Testis (tissue), 3 donors: ENCODE results near the gene STRIP1. TPM values are rescaled to one million over a fixed set of nuclear protein-coding genes. Genes with fewer than 3 reads are reported as not detected.

Experiments
- DNase-seq: peaks from one replicate; pipeline ENCODE4 v3.0.0-alpha.2; 2019
- H3K27ac ChIP-seq, 2 donors: fragments of 200-600 bp; sonication (generic); one replicate each; pipeline ENCODE4 v1.5.1; 2019
- H3K27me3 ChIP-seq: fragments of 200-600 bp; sonication (generic); one replicate; pipeline ENCODE4 v1.5.1; 2019
- H3K36me3 ChIP-seq: fragments of 200-600 bp; sonication (generic); one replicate; pipeline ENCODE4 v1.5.1; 2017; ENCODE audit warnings: low read depth; ENCODE audit errors: missing control alignments
- H3K4me1 ChIP-seq: fragments of 200-600 bp; sonication (generic); one replicate; pipeline ENCODE4 v1.5.1; 2019
- H3K4me3 ChIP-seq, 2 donors: fragments of 200-600 bp; sonication (generic); one replicate each; pipeline ENCODE4 v1.5.1; 2017 to 2019
- H3K9me3 ChIP-seq: fragments of 200-600 bp; sonication (generic); one replicate; pipeline ENCODE4 v1.5.1; 2017
- CTCF ChIP-seq, 3 experiments: fragments of 450-650 bp in 2 of 3; fragments of 200-600 bp in 1 of 3; sonication (generic) in 1 of 3; IDR thresholded peaks; one replicate each; pipeline ENCODE4 v1.5.1; 2016 to 2019; ENCODE audit warnings: antibody characterized with exemption in 3 of 3, mild to moderate bottlenecking in 2 of 3, moderate library complexity in 1 of 3
- POLR2A ChIP-seq: fragments of 450-650 bp; IDR thresholded peaks from one replicate; pipeline ENCODE4 v1.6.1; 2017; ENCODE audit warnings: antibody characterized with exemption, mild to moderate bottlenecking, moderate library complexity
- WGBS, 2 donors: methylation state at CpG; one replicate each; pipeline ENCODE4 v1.1.5; 2018; 5-methylcytosine and 5-hydroxymethylcytosine counted together
- intact Hi-C: fragments of 100-400 bp; cut with DNase I; formaldehyde crosslinking; loops from one replicate; pipeline ENCODE4 v1.15.1; 2023; ENCODE audit warnings: low total_unique reads
- polyA plus RNA-seq: library from polyadenylated mRNA; stranded (reverse); fragments of 350-450 nt; fragmentation: Illumina TruSeq; extraction: RNeasy Lipid Tissue Mini Kit (QIAGEN cat#74804); gene quantifications from one replicate; pipeline ENCODE4 v1.2.3, GENCODE V29; 2014; ENCODE audit warnings: low read depth, low replicate concordance; ENCODE audit not compliant: insufficient read depth
- total RNA-seq, 2 donors: library from RNA; depleted of rRNA; stranded (reverse); fragments of >200 nt; gene quantifications; one replicate each; pipeline ENCODE4 v1.2.3, GENCODE V29; 2016

Gene STRIP1
- total and polyA plus RNA-seq, 3 donors from 2014 or later: 49.9 to 103 (median 85.8) TPM

- H3K27me3 ChIP-seq: no peaks in the 10 kb centered on the region
- no peaks in the 10 kb centered on the region for H3K9me3 ChIP-seq
- H3K36me3 ChIP-seq: no peaks in the 10 kb centered on the region
- no peak overlapping the region for H3K4me3 ChIP-seq
- intact Hi-C loops: no loop called here
- TF ChIP-seq POLR2A (no peak), CTCF (IDR thresholded peaks at IDR 0.05) (no peak)
- WGBS, 2 donors: 91 to 97% methylated on average over 7 of the region's 7 CpGs
- H3K27ac ChIP-seq: no peak overlapping the region
- DNase-seq: no peak
- H3K4me1 ChIP-seq: peaks cover 11% of the 10 kb centered on the region
Observed at GRCh38 chr1:110060662-110061060, 26.2 kb downstream of the STRIP1 start.

GRCh38 chr1:110061341-110061740 lies 26.9 kb downstream of the STRIP1 start:
- H3K9me3 ChIP-seq: no peaks in the 10 kb centered on the region
- no peak overlapping the region for H3K27ac ChIP-seq
- no peaks in the 10 kb centered on the region for H3K36me3 ChIP-seq
- H3K27me3 ChIP-seq: no peaks in the 10 kb centered on the region
- no peak for DNase-seq
- TF ChIP-seq POLR2A (no peak), CTCF (IDR thresholded peaks at IDR 0.05) (no peak)
- no peak overlapping the region for H3K4me3 ChIP-seq
- intact Hi-C loops: no loop called here
- H3K4me1 ChIP-seq: peaks cover 7% of the 10 kb centered on the region
- WGBS, 2 donors: 93 to 100% methylated on average over 7 to 10 of the region's 10 CpGs

- Histone ChIP-seq H3K36me3 (no peaks in the 10 kb centered on the region), H3K4me1 (peaks cover 4% of the 10 kb centered on the region), H3K9me3 (no peaks in the 10 kb centered on the region), H3K27ac (no peak overlapping the region), H3K27me3 (no peaks in the 10 kb centered on the region), H3K4me3 (no peak overlapping the region)
- DNase-seq: no peak
- TF ChIP-seq POLR2A (no peak), CTCF (IDR thresholded peaks at IDR 0.05) (no peak)
- 88 to 95% methylated on average over 2 of the region's 2 CpGs for WGBS, 2 donors
- intact Hi-C loops: no loop called here
Observed at GRCh38 chr1:110062612-110063011, 28.2 kb downstream of the STRIP1 start.

- no peaks in the 10 kb centered on the region for H3K9me3 ChIP-seq
- TF ChIP-seq CTCF (IDR thresholded peaks at IDR 0.05) (no peak), POLR2A (no peak)
- no peak overlapping the region for H3K27ac ChIP-seq
- H3K27me3 ChIP-seq: no peaks in the 10 kb centered on the region
- no peak for DNase-seq
- no peak overlapping the region for H3K4me3 ChIP-seq
- 59 to 69% methylated on average over 4 of the region's 4 CpGs for WGBS, 2 donors
- intact Hi-C loops: no loop called here
- no peaks in the 10 kb centered on the region for H3K4me1 ChIP-seq
- H3K36me3 ChIP-seq: no peaks in the 10 kb centered on the region
Observed at GRCh38 chr1:110063781-110064180, 29.4 kb downstream of the STRIP1 start.

GRCh38 chr1:110064576-110065337 lies 30.3 kb downstream of the STRIP1 start:
- WGBS, 2 donors: 79 to 90% methylated on average over 14 to 18 of the region's 18 CpGs
- Histone ChIP-seq H3K9me3 (no peaks in the 10 kb centered on the region), H3K36me3 (no peaks in the 10 kb centered on the region), H3K27ac (no peak overlapping the region), H3K27me3 (no peaks in the 10 kb centered on the region), H3K4me1 (no peaks in the 10 kb centered on the region), H3K4me3 (no peak overlapping the region)
- DNase-seq: no peak
- intact Hi-C loops: no loop called here
- TF ChIP-seq POLR2A (no peak), CTCF (IDR thresholded peaks at IDR 0.05) (no peak)
